Natural killer cell (primary cell): Measurements from ENCODE around the gene PROK1. TPM values are rescaled to one million over a fixed set of nuclear protein-coding genes. Genes with fewer than 3 reads are reported as not detected.

Experiments used
- ATAC-seq, 3 donors: fragments of 150-1000 bp in 2 of 3; fragments of 200-7000 bp in 1 of 3; cut with Tn5 transposase; 1 replicate in 1 of 3; 2 replicates in 2 of 3; pipeline ENCODE4 v1.10.0; 2021; ENCODE audit warnings: mild to moderate bottlenecking in 2 of 3, moderate library complexity in 2 of 3
- DNase-seq, 2 donors: peaks; one replicate each; pipeline versions ENCODE4 v3.0.0 to v3.0.0-alpha.2; 2013 to 2021; ENCODE audit warnings: mixed read lengths in 1 of 2
- H3K27ac ChIP-seq: one replicate; pipeline ENCODE4 v1.5.1; 2013; ENCODE audit warnings: mild to moderate bottlenecking, low read length
- H3K27me3 ChIP-seq: one replicate; pipeline ENCODE4 v1.6.1; 2013; ENCODE audit warnings: low read length; ENCODE audit not compliant: control insufficient read depth, insufficient read depth
- H3K36me3 ChIP-seq: one replicate; pipeline ENCODE4 v1.6.1; 2013; ENCODE audit warnings: low read length; ENCODE audit not compliant: control insufficient read depth, insufficient read depth
- H3K4me1 ChIP-seq: one replicate; pipeline ENCODE4 v1.6.1; 2013; ENCODE audit warnings: low read length; ENCODE audit not compliant: control insufficient read depth, insufficient read depth
- H3K4me3 ChIP-seq: one replicate; pipeline ENCODE4 v1.5.1; 2013; ENCODE audit warnings: low read length
- H3K9me3 ChIP-seq: one replicate; pipeline ENCODE4 v1.6.1; 2013; ENCODE audit warnings: low read length; ENCODE audit not compliant: control insufficient read depth, insufficient read depth
- H3K27ac Mint-ChIP-seq, 2 donors: one replicate each; pipeline ENCODE4 v1.8.0; 2022; ENCODE audit warnings: mild to moderate bottlenecking in 2 of 2, mixed read lengths in 2 of 2, moderate library complexity in 1 of 2
- H3K27me3 Mint-ChIP-seq, 2 donors: one replicate each; pipeline ENCODE4 v1.8.0; 2022; ENCODE audit warnings: low read depth in 2 of 2, mixed read lengths in 2 of 2
- H3K36me3 Mint-ChIP-seq: one replicate; pipeline ENCODE4 v1.8.0; 2022; ENCODE audit warnings: mixed read lengths
- H3K4me1 Mint-ChIP-seq, 2 donors: one replicate each; pipeline ENCODE4 v1.8.0; 2022; ENCODE audit warnings: mixed read lengths in 2 of 2
- H3K4me3 Mint-ChIP-seq: one replicate; pipeline ENCODE4 v1.8.0; 2022; ENCODE audit warnings: mild to moderate bottlenecking, moderate library complexity, mixed read lengths
- H3K9me3 Mint-ChIP-seq, 2 donors: one replicate each; pipeline ENCODE4 v1.8.0; 2022; ENCODE audit warnings: mixed read lengths in 2 of 2
- WGBS: methylation state at CpG from one replicate; pipeline ENCODE4 v1.1.7; 2013; ENCODE audit warnings: missing lambda C conversion rate; ENCODE audit not compliant: insufficient coverage; 5-methylcytosine and 5-hydroxymethylcytosine counted together
- intact Hi-C: fragments of 100-400 bp; cut with micrococcal nuclease; formaldehyde crosslinking; loops from one replicate; pipeline ENCODE4 v1.14.2; 2022
- total RNA-seq, 4 donors: library from RNA; stranded (reverse); fragments of 120-200 nt in 1 of 4; gene quantifications; one replicate each; pipeline versions ENCODE4 v1.2.3 to v1.2.4, GENCODE V29; 2013 to 2022
- TF ChIP-seq, protein P1 (sequence below): fragments of 200-600 bp; IDR thresholded peaks from one replicate; pipeline ENCODE4 v1.8.0; 2022; ENCODE audit warnings: antibody characterized with exemption

Gene PROK1
- total RNA-seq, 3 donors from 2014 or later (not counting 1 experiment from before 2014, with no cell fraction given) = not detected

DNA sequence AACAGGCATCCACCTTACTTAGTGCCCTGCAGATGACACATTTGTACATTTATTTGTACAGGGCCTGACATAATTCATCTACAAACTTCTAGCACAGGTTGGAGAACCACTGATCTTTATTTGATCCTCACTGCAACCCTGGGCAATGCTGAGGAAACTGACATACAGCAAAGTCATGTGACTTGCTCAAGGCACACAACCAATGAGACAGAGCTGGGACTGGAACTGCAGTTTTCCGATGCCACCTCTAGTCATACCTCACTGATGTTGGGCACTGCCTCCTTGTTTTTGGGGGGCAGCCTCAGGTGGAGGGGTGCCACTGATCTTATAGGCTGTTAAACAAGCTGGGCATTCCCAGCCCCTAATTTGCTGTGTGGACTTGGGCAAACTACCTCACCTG lies 3.4 kb downstream of the PROK1 start:
- 92% methylated on average over 1 of the region's 1 CpG for WGBS

DNA sequence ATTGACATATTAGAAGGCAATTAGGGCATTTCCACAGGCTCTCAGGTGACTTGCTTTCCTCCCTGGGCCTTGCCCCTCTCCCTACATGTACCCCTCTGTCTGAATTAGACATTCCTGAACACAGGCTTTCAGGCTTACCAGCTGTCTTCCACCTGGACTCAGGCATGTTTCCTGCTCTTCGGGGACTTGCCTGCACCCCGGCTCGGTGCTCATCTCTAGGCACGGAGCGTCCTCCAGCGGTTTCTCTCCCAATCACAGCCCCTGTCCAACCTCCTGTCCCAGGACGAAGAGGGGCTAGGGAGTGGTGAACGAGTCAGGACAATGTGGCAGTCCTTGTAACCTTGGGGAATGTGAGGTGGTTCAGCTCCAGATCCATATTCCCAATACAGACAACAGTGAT lies 4.2 kb downstream of the PROK1 start:
- DNase-seq (no peak), ATAC-seq (no peak)
- TF ChIP-seq, protein P1, sequence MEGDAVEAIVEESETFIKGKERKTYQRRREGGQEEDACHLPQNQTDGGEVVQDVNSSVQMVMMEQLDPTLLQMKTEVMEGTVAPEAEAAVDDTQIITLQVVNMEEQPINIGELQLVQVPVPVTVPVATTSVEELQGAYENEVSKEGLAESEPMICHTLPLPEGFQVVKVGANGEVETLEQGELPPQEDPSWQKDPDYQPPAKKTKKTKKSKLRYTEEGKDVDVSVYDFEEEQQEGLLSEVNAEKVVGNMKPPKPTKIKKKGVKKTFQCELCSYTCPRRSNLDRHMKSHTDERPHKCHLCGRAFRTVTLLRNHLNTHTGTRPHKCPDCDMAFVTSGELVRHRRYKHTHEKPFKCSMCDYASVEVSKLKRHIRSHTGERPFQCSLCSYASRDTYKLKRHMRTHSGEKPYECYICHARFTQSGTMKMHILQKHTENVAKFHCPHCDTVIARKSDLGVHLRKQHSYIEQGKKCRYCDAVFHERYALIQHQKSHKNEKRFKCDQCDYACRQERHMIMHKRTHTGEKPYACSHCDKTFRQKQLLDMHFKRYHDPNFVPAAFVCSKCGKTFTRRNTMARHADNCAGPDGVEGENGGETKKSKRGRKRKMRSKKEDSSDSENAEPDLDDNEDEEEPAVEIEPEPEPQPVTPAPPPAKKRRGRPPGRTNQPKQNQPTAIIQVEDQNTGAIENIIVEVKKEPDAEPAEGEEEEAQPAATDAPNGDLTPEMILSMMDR = no peak
- H3K27ac Mint-ChIP-seq = no peak overlapping the region
- H3K36me3 Mint-ChIP-seq = no peaks in the 10 kb centered on the region
- Histone ChIP-seq H3K4me1 (no peaks in the 10 kb centered on the region), H3K27ac (no peak overlapping the region), H3K4me3 (no peak overlapping the region), H3K27me3 (no peaks in the 10 kb centered on the region), H3K9me3 (no peaks in the 10 kb centered on the region), H3K36me3 (no peaks in the 10 kb centered on the region)
- no peaks in the 10 kb centered on the region for H3K4me1 Mint-ChIP-seq
- H3K9me3 Mint-ChIP-seq = no peaks in the 10 kb centered on the region
- whole genome bisulfite sequencing = 93% methylated on average over 8 of the region's 8 CpGs
- peaks cover 10 to 18% of the 10 kb centered on the region in 2 donors for H3K27me3 Mint-ChIP-seq
- intact Hi-C loops = no loop called here
- no peak overlapping the region for H3K4me3 Mint-ChIP-seq

More for the DNA sequence above, 3.4 kb downstream of the PROK1 start:
- Histone ChIP-seq H3K27ac (no peak overlapping the region), H3K4me1 (no peaks in the 10 kb centered on the region), H3K4me3 (no peak overlapping the region), H3K9me3 (no peaks in the 10 kb centered on the region), H3K36me3 (no peaks in the 10 kb centered on the region), H3K27me3 (no peaks in the 10 kb centered on the region)
- intact Hi-C loops = no loop called here
- ATAC-seq (no peak), DNase-seq (no peak)
- no peaks in the 10 kb centered on the region for H3K36me3 Mint-ChIP-seq
- H3K4me1 Mint-ChIP-seq = no peaks in the 10 kb centered on the region
- TF ChIP-seq, protein P1 = no peak
- H3K27me3 Mint-ChIP-seq = peaks cover 10 to 18% of the 10 kb centered on the region in 2 donors
- no peak overlapping the region for H3K27ac Mint-ChIP-seq
- H3K9me3 Mint-ChIP-seq = no peaks in the 10 kb centered on the region
- H3K4me3 Mint-ChIP-seq = no peak overlapping the region

DNA sequence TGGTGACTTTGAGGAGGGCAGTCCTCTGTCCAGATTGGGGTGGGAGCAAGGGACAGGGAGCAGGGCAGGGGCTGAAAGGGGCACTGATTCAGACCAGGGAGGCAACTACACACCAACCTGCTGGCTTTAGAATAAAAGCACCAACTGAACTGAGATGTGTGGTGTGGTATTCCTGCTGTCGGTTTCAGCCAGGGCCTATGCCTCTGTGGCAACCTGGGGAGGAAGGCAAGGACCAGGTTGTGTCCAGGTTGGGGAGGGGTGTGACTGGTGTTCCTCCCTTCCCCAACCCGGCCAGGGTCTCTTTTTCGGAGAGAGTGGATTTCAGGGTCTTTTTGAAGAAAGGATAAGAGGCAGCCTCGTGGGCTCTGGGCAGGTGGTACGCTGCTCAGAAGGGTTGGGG lies 6.3 kb downstream of the PROK1 start:
- H3K4me1 ChIP-seq = no peaks in the 10 kb centered on the region
- 83% methylated on average over 5 of the region's 5 CpGs for WGBS
- Mint-ChIP-seq H3K4me3 (no peak overlapping the region), H3K27ac (no peak overlapping the region), H3K27me3 (peaks cover 3% of the 10 kb centered on the region in 2 donors), H3K4me1 (no peaks in the 10 kb centered on the region), H3K36me3 (no peaks in the 10 kb centered on the region), H3K9me3 (no peaks in the 10 kb centered on the region)
- ATAC-seq (no peak), DNase-seq (no peak)
- TF ChIP-seq, protein P1 = no peak
- no peaks in the 10 kb centered on the region for H3K27me3 ChIP-seq
- H3K4me3 ChIP-seq = no peak overlapping the region
- no peak overlapping the region for H3K27ac ChIP-seq
- H3K9me3 ChIP-seq = no peaks in the 10 kb centered on the region
- no peaks in the 10 kb centered on the region for H3K36me3 ChIP-seq
- intact Hi-C loops = no loop called here
